ENCODE results near the gene SNAPC1.
"Not testable (repeated sequence)": the region's sequence is repeated elsewhere in the genome, so short reads cannot be mapped to it uniquely, and the experiment has no call there.

Gene SNAPC1

GRCh38 chr14:61749867-61750266 lies 12.4 kb upstream of the SNAPC1 start:
- no peak for DNase-seq (ENCODE audit: low read depth in 2 of 2)

- peak; percentile 78 to 79 for DNase-seq (ENCODE audit: low read depth in 2 of 2)
Observed at GRCh38 chr14:61750708-61751474, 11.3 kb upstream of the SNAPC1 start.

- DNase-seq (ENCODE audit: low read depth in 2 of 2), result no peak
Observed at GRCh38 chr14:61751475-61751989, 10.7 kb upstream of the SNAPC1 start.

GRCh38 chr14:61752626-61753025 lies 9.6 kb upstream of the SNAPC1 start:
- no peak for DNase-seq (ENCODE audit: low read depth in 2 of 2)

- no peak for DNase-seq (ENCODE audit: low read depth in 2 of 2)
Observed at GRCh38 chr14:61753631-61754030, 8.6 kb upstream of the SNAPC1 start.

- no peak for DNase-seq (ENCODE audit: low read depth in 2 of 2)
Observed at GRCh38 chr14:61754627-61755381, 7.4 kb upstream of the SNAPC1 start.

- not testable (repeated sequence) for DNase-seq (ENCODE audit: low read depth in 2 of 2)
Observed at GRCh38 chr14:61755382-61755742, 6.9 kb upstream of the SNAPC1 start.

- DNase-seq (ENCODE audit: low read depth in 2 of 2), result no peak
Observed at GRCh38 chr14:61756135-61756534, 6.1 kb upstream of the SNAPC1 start.

- DNase-seq (ENCODE audit: low read depth in 2 of 2), result no peak
Observed at GRCh38 chr14:61759878-61760277, 2.3 kb upstream of the SNAPC1 start.

GRCh38 chr14:61761557-61761956 lies 663 bp upstream of the SNAPC1 start:
- no peak for DNase-seq (ENCODE audit: low read depth in 2 of 2)

- DNase-seq (ENCODE audit: low read depth in 2 of 2), result no peak
Observed at GRCh38 chr14:61764342-61765122, 2.3 kb downstream of the SNAPC1 start.

GRCh38 chr14:61765225-61765943 lies 3.2 kb downstream of the SNAPC1 start:
- no peak for DNase-seq (ENCODE audit: low read depth in 2 of 2)

- no peak for DNase-seq (ENCODE audit: low read depth in 2 of 2)
Observed at GRCh38 chr14:61766151-61766550, 3.9 kb downstream of the SNAPC1 start.

GRCh38 chr14:61768240-61768639 lies 6.0 kb downstream of the SNAPC1 start:
- DNase-seq (ENCODE audit: low read depth in 2 of 2), result no peak

GRCh38 chr14:61769893-61770292 lies 7.7 kb downstream of the SNAPC1 start:
- no peak for DNase-seq (ENCODE audit: low read depth in 2 of 2)

- DNase-seq (ENCODE audit: low read depth in 2 of 2), result no peak
Observed at GRCh38 chr14:61774861-61775260, 12.6 kb downstream of the SNAPC1 start.

- DNase-seq (ENCODE audit: low read depth in 2 of 2), result no peak
Observed at GRCh38 chr14:61780125-61780524, 17.9 kb downstream of the SNAPC1 start.

- no peak for DNase-seq (ENCODE audit: low read depth in 2 of 2)
Observed at GRCh38 chr14:61797309-61797708, 35.1 kb downstream of the SNAPC1 start.

GRCh38 chr14:61802010-61802568 lies 39.9 kb downstream of the SNAPC1 start:
- DNase-seq (ENCODE audit: low read depth in 2 of 2), result no peak

GRCh38 chr14:61803755-61804154 lies 41.5 kb downstream of the SNAPC1 start:
- no peak for DNase-seq (ENCODE audit: low read depth in 2 of 2)

- DNase-seq (ENCODE audit: low read depth in 2 of 2), result no peak
Observed at GRCh38 chr14:61805451-61805850, 43.2 kb downstream of the SNAPC1 start.

Data from stimulated activated CD8-positive, alpha-beta memory T cell treated with anti-CD3 and anti-CD28 coated beads, Interleukin-15, amount 100 ng/mL, for 48 hours (primary cell).